Ishikawa (cell line): ENCODE measurements around the gene CRYBB2.
A peak's percentile ranks its signal among the peaks of the same experiment; 100 is the strongest.

Source experiments
- CEBPB ChIP-seq: IDR thresholded peaks from 2 replicates; pipeline ENCODE4 v1.6.1; 2012
- CREB1 ChIP-seq: IDR thresholded peaks from 2 replicates; pipeline ENCODE4 v1.6.1; 2012; ENCODE audit warnings: low read depth
- EGR1 ChIP-seq: IDR thresholded peaks from 2 replicates; pipeline ENCODE4 v1.6.1; 2012
- EP300 ChIP-seq: IDR thresholded peaks from 2 replicates; pipeline ENCODE4 v1.6.1; 2012; ENCODE audit warnings: borderline replicate concordance
- FOXM1 ChIP-seq: IDR thresholded peaks from 2 replicates; pipeline ENCODE4 v1.6.1; 2012; ENCODE audit warnings: low read depth, borderline replicate concordance
- NFIC ChIP-seq: IDR thresholded peaks from 2 replicates; pipeline ENCODE4 v1.6.1; 2012
- RAD21 ChIP-seq: IDR thresholded peaks from 2 replicates; pipeline ENCODE4 v1.6.1; 2012; ENCODE audit warnings: low read depth
- TAF1 ChIP-seq: IDR thresholded peaks from 2 replicates; pipeline ENCODE4 v1.6.1; 2012; ENCODE audit warnings: low read depth, mild to moderate bottlenecking
- TCF12 ChIP-seq: IDR thresholded peaks from 2 replicates; pipeline ENCODE4 v1.6.1; 2012; ENCODE audit warnings: low read depth
- TEAD4 ChIP-seq: IDR thresholded peaks from 2 replicates; pipeline ENCODE4 v1.6.1; 2012
- YY1 ChIP-seq: IDR thresholded peaks from 2 replicates; pipeline ENCODE4 v1.6.1; 2012; ENCODE audit warnings: low read depth
- ZBTB7A ChIP-seq: IDR thresholded peaks from 2 replicates; pipeline ENCODE4 v1.6.1; 2012; ENCODE audit warnings: low read depth
- TF ChIP-seq, protein P1 (sequence below): IDR thresholded peaks from 2 replicates; pipeline ENCODE4 v1.6.1; 2012; ENCODE audit warnings: low read depth, mild to moderate bottlenecking
- TF ChIP-seq, protein P2 (sequence below): IDR thresholded peaks from 2 replicates; pipeline ENCODE4 v1.6.1; 2012
- TF ChIP-seq, protein P3 (sequence below): IDR thresholded peaks from 2 replicates; pipeline ENCODE4 v1.6.1; 2012

The CRYBB2 gene

DNA sequence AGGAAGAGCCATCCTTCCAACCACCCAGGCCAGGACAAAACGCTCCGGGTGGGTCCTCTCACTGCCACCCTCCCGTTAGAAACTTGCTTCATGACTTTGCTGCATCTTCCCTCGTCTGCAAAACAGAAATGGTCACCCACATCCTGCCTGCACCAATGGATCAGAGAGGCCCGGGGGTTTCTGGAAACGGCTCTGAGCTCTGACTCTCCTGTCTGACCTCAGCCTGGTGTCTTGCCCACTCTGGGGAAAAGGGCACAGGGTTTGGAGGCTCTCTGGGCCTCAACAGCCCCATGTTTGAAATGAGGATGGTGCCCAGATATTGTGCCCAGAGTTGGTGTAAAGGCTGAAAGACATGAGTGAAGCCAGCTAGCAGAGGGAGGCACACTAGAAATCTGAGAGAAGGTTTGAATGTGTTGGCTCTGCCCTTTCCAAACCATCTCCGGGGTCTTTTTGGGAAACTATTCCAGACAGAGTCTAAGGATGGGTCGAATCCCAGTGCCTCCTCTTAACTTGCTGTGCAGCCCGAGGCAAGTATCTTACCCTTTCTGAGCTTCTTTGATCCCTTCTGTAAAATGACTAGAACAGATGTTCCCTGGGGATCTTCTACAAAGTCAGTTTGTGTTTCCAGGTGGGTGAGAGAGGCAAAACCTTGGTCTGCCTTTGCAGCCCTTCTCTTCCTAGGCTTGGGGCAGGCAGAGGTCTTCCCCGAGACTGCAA, 17.7 kb upstream of the CRYBB2 start:
- TF ChIP-seq RAD21 (no peak), TAF1 (no peak), NFIC (no peak), ZBTB7A (no peak), YY1 (no peak), CEBPB (no peak)
- TF ChIP-seq, protein P1, sequence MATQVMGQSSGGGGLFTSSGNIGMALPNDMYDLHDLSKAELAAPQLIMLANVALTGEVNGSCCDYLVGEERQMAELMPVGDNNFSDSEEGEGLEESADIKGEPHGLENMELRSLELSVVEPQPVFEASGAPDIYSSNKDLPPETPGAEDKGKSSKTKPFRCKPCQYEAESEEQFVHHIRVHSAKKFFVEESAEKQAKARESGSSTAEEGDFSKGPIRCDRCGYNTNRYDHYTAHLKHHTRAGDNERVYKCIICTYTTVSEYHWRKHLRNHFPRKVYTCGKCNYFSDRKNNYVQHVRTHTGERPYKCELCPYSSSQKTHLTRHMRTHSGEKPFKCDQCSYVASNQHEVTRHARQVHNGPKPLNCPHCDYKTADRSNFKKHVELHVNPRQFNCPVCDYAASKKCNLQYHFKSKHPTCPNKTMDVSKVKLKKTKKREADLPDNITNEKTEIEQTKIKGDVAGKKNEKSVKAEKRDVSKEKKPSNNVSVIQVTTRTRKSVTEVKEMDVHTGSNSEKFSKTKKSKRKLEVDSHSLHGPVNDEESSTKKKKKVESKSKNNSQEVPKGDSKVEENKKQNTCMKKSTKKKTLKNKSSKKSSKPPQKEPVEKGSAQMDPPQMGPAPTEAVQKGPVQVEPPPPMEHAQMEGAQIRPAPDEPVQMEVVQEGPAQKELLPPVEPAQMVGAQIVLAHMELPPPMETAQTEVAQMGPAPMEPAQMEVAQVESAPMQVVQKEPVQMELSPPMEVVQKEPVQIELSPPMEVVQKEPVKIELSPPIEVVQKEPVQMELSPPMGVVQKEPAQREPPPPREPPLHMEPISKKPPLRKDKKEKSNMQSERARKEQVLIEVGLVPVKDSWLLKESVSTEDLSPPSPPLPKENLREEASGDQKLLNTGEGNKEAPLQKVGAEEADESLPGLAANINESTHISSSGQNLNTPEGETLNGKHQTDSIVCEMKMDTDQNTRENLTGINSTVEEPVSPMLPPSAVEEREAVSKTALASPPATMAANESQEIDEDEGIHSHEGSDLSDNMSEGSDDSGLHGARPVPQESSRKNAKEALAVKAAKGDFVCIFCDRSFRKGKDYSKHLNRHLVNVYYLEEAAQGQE: no peak
- TF ChIP-seq, protein P2, sequence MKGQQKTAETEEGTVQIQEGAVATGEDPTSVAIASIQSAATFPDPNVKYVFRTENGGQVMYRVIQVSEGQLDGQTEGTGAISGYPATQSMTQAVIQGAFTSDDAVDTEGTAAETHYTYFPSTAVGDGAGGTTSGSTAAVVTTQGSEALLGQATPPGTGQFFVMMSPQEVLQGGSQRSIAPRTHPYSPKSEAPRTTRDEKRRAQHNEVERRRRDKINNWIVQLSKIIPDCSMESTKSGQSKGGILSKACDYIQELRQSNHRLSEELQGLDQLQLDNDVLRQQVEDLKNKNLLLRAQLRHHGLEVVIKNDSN: no peak

DNA sequence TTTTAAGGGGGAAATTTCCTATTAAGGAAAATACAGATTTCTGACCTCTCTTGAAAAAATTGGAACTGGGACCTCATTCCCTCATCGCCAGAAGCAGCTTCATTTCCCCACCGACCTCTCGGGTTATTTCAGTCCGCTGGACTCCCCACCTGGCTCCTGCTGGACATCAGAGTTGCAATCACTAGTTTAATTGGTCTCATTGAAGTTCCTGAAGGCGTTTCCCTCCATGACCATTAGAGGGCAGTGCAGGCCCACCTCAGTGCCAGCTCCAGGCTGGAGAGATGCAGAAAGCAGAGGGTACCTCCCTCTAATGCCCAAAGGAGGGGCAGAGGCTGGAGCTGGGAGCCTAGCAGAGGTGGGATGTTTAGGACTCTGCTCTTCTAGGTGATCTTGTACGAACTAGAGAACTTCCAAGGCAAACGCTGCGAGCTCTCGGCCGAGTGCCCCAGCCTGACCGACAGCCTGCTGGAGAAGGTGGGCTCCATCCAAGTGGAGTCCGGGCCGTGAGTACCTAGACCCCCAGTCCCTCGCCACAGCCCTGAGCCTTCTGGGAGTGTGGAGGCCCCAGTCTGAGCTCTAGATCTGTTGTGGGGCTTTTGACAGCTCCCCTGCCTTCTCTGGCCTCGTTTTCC, 17.0 kb upstream of the CRYBB2 start:
- no peak for TF ChIP-seq TEAD4
- peak; percentile 76 for TF ChIP-seq RAD21

DNA sequence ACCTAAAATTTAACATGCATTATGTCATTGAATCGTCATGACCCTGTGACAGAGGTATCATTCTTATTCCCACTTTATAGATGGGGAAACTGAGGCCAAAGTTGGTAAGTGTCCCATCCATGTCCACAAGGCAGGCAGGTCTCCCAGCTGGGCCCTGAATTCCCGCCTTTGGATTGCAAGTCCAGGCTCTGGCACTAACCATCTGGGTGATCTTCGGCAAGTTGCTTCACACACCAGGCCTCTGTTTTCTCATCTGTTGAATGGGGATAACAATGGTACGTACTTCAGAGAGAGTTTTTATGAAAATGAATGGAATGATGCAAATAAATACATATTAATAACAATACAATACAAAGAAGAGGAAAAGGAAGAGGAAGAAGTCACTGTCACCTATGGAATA, 16.4 kb upstream of the CRYBB2 start:
- TF ChIP-seq TCF12: no peak
- no peak for TF ChIP-seq YY1
- no peak for TF ChIP-seq NFIC
- TF ChIP-seq, protein P2: no peak
- TF ChIP-seq, protein P3, sequence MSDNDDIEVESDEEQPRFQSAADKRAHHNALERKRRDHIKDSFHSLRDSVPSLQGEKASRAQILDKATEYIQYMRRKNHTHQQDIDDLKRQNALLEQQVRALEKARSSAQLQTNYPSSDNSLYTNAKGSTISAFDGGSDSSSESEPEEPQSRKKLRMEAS: no peak
- TF ChIP-seq EGR1: no peak
- no peak for TF ChIP-seq CREB1
- TF ChIP-seq RAD21: no peak
- no peak for TF ChIP-seq CEBPB
- TF ChIP-seq, protein P1: no peak
- TF ChIP-seq TAF1: no peak
- no peak for TF ChIP-seq FOXM1
- TF ChIP-seq EP300: no peak
- no peak for TF ChIP-seq TEAD4
- no peak for TF ChIP-seq ZBTB7A

DNA sequence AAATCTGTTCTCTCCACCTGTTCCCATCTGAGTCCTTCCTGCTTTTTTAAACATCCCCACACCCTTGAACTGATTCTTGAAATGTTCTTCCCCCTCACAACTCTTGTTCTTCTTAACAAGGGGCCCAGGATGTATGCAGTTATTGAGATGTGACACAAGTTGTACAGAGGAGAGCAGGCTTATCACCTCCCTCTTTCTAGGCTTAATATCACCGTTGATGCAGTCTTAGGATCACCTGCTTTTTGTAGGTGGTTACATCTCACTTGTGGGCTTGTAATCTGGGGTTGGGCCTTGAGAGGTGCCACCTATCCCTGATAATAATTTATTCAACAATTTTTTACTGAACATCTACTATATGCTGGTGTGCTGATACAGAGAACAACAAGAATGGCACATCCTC, 13.6 kb upstream of the CRYBB2 start:
- TF ChIP-seq RAD21 (no peak), NFIC (no peak), CEBPB (no peak), ZBTB7A (no peak), CREB1 (no peak), FOXM1 (no peak), EGR1 (no peak), EP300 (no peak), TAF1 (no peak), YY1 (no peak)
- TF ChIP-seq, protein P1: no peak

DNA sequence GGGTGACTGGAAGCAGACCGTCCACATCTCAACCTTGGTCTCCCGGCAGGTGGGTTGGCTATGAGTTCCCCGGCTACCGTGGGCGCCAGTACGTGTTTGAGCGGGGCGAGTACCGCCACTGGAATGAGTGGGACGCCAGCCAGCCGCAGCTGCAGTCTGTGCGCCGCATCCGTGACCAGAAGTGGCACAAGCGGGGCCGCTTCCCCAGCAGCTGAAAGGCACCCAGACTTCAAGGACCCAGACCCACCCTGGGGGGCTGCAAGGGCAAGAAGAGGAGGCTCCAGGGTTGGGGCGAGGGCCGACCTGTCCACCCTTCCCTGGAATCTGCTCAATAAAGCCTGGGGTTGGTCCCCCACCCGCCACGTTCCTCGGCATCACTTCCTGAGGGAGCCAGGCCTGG, 12.4 kb upstream of the CRYBB2 start:
- TF ChIP-seq ZBTB7A (no peak), TAF1 (no peak), NFIC (no peak)
- TF ChIP-seq, protein P1: no peak
